Right atrium auricular region (tissue), 2 donors: Measurements from ENCODE around the gene PPP1R1A. TPM values are rescaled to one million over a fixed set of nuclear protein-coding genes. Genes with fewer than 3 reads are reported as not detected.
A peak's percentile ranks its signal among the peaks of the same experiment; 100 is the strongest.

Source experiments
- DNase-seq: peaks from one replicate; pipeline ENCODE4 v3.0.0-alpha.2; 2019; ENCODE audit warnings: low spot score
- H3K27ac ChIP-seq, 2 donors: fragments of 200-600 bp; sonication (generic); 1 replicate in 1 of 2; 2 replicates in 1 of 2; pipeline ENCODE4 v1.5.1; 2016 to 2019
- H3K27me3 ChIP-seq, 2 donors: fragments of 200-600 bp; sonication (generic); one replicate each; pipeline versions ENCODE4 v1.5.1 to v1.6.0; 2017 to 2019
- H3K36me3 ChIP-seq: fragments of 200-600 bp; sonication (generic); one replicate; pipeline ENCODE4 v1.5.1; 2016
- H3K4me1 ChIP-seq, 2 donors: fragments of 200-600 bp; sonication (generic); one replicate each; pipeline versions ENCODE4 v1.5.1 to v1.6.0; 2017 to 2019
- H3K4me3 ChIP-seq, 2 donors: fragments of 200-600 bp; sonication (generic); 1 replicate in 1 of 2; 2 replicates in 1 of 2; pipeline ENCODE4 v1.5.1; 2017 to 2019; ENCODE audit warnings: mild to moderate bottlenecking in 1 of 2, moderate library complexity in 1 of 2
- H3K9me3 ChIP-seq, 2 donors: fragments of 200-600 bp; sonication (generic); one replicate each; pipeline ENCODE4 v1.5.1; 2019
- total RNA-seq, 2 donors: library from RNA; depleted of rRNA; stranded (reverse); fragments of >200 nt; gene quantifications; one replicate each; pipeline ENCODE4 v1.1.0, GENCODE V29; 2016
- TF ChIP-seq, protein P1 (sequence below), 2 donors: fragments of 200-600 bp; sonication (generic); IDR thresholded peaks; one replicate each; pipeline ENCODE4 v1.5.1; 2019; ENCODE audit warnings: antibody characterized with exemption in 2 of 2

Gene PPP1R1A
- total RNA-seq, 2 donors from 2014 or later, result 104 to 111 TPM

GRCh38 chr12:54606556-54606955 is 18.1 kb upstream of the PPP1R1A start:
- H3K36me3 ChIP-seq, result no peaks in the 10 kb centered on the region
- H3K4me3 ChIP-seq, result no peak overlapping the region
- no peaks in the 10 kb centered on the region for H3K9me3 ChIP-seq
- TF ChIP-seq, protein P1, sequence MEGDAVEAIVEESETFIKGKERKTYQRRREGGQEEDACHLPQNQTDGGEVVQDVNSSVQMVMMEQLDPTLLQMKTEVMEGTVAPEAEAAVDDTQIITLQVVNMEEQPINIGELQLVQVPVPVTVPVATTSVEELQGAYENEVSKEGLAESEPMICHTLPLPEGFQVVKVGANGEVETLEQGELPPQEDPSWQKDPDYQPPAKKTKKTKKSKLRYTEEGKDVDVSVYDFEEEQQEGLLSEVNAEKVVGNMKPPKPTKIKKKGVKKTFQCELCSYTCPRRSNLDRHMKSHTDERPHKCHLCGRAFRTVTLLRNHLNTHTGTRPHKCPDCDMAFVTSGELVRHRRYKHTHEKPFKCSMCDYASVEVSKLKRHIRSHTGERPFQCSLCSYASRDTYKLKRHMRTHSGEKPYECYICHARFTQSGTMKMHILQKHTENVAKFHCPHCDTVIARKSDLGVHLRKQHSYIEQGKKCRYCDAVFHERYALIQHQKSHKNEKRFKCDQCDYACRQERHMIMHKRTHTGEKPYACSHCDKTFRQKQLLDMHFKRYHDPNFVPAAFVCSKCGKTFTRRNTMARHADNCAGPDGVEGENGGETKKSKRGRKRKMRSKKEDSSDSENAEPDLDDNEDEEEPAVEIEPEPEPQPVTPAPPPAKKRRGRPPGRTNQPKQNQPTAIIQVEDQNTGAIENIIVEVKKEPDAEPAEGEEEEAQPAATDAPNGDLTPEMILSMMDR (IDR thresholded peaks at IDR 0.05), result no peak
- H3K4me1 ChIP-seq, result no peaks in the 10 kb centered on the region
- H3K27ac ChIP-seq, result no peak overlapping the region
- H3K27me3 ChIP-seq, result no peaks in the 10 kb centered on the region
- DNase-seq, result no peak

DNA sequence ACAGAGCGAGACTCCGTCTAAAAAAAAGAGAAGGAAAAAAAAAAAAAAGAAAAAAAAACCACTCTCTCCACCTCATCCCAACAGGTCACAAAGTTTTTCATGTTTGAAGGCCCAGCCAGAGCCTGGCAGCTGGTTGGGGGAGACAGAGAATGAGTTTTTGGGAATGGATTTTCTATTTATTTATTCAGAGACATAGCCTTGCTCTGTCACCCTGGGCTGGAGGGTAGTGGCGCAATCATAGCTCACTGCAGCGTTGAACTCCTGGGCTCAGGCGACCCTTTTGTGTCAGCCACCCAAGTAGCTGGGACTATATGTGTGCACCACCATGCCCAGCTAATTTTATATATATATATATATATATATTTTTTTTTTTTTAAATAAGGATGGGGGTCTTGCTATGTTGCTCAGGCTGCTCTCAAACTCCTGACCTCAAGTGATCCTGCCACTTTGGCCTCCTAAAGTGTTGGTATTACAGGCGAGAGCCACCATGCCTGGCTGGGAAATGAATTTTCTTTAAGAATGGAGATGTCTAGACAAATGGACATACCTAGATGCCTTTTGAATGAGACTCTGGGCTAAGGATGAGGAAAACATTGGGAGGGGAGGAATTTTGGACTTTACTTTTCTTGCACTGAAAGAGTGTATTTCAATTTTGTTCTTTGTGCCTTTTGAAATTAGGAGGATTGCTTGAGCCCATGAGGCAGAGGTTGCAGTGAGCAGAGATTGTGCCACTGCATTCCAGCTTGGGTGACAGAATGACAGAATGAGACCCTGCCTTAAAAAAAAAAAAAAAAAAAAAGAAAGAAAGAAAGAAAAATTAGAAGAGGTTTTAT is 16.9 kb upstream of the PPP1R1A start:
- DNase-seq, result no peak
- no peaks in the 10 kb centered on the region for H3K4me1 ChIP-seq
- no peaks in the 10 kb centered on the region for H3K27me3 ChIP-seq
- no peak overlapping the region for H3K27ac ChIP-seq
- H3K36me3 ChIP-seq, result no peaks in the 10 kb centered on the region
- TF ChIP-seq, protein P1 (IDR thresholded peaks at IDR 0.05), result no peak
- H3K9me3 ChIP-seq, result no peaks in the 10 kb centered on the region
- H3K4me3 ChIP-seq, result no peak overlapping the region

GRCh38 chr12:54604436-54604835 is 16.0 kb upstream of the PPP1R1A start:
- H3K4me1 ChIP-seq, result no peaks in the 10 kb centered on the region
- DNase-seq, result no peak
- H3K9me3 ChIP-seq, result no peaks in the 10 kb centered on the region
- H3K27me3 ChIP-seq, result no peaks in the 10 kb centered on the region
- TF ChIP-seq, protein P1 (IDR thresholded peaks at IDR 0.05), result no peak
- H3K36me3 ChIP-seq, result no peaks in the 10 kb centered on the region
- H3K4me3 ChIP-seq, result no peak overlapping the region
- no peak overlapping the region for H3K27ac ChIP-seq

DNA sequence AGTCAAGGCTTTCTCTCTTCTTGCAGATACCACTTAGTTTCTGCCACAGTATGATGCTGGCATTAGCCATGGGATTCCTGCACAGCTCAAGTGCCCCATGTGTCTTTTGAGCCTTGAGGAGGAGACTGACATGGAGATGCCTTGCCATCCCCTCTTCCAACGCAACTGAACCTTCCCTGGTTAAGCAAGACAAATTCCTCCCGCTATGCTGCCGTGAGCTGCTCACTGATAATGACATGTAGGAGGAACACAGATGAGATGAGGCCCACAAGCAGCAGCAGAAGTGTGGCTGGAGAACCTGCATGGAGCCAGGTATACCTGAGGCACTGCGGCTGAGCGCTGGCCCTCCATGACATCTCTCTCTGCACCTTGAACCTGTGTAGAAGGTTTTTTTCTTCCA is 15.4 kb upstream of the PPP1R1A start:
- H3K36me3 ChIP-seq, result no peaks in the 10 kb centered on the region
- no peaks in the 10 kb centered on the region for H3K27me3 ChIP-seq
- no peak for DNase-seq
- TF ChIP-seq, protein P1 (IDR thresholded peaks at IDR 0.05), result no peak
- H3K4me3 ChIP-seq, result no peak overlapping the region
- no peaks in the 10 kb centered on the region for H3K4me1 ChIP-seq
- H3K27ac ChIP-seq, result no peak overlapping the region
- no peaks in the 10 kb centered on the region for H3K9me3 ChIP-seq

DNA sequence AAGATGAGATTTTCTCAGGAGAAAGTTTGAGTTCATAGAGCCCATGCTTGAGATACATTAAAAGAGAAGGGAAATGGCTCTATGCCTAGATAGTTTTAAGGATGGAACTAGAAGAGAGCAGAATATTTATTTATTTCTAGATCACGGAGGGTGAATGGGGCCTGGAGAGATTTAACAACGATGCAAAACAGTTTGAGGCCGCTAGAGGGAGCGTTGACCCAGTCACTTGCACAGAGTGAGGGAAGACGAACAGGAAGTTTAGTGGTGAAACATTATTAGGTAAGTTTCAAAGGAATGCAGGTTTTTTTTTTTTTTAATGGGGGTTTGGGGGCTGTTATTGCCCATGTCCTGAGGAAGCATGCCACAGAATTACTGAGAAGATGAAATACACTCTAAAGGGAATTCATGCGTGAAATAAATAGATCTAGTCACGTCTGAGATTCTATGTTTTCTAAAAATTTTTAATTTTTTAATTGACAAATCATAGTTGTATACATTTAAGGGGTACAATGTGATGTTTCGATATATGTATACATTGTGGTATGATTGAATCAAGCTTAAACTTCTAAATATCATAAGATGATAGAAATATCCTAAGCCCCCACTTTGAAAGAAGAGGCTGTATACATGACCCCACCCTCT is 14.8 kb upstream of the PPP1R1A start:
- H3K36me3 ChIP-seq, result no peaks in the 10 kb centered on the region
- TF ChIP-seq, protein P1 (IDR thresholded peaks at IDR 0.05), result peak; percentile 60 to 79
- H3K27ac ChIP-seq, result no peak overlapping the region
- H3K27me3 ChIP-seq, result no peaks in the 10 kb centered on the region
- H3K4me1 ChIP-seq, result no peaks in the 10 kb centered on the region
- H3K9me3 ChIP-seq, result no peaks in the 10 kb centered on the region
- H3K4me3 ChIP-seq, result no peak overlapping the region
- peak; percentile 66 for DNase-seq
